ENCODE data around the gene ST3GAL4. TPM values are rescaled to one million over a fixed set of nuclear protein-coding genes. Genes with fewer than 3 reads are reported as not detected.
"Not testable (repeated sequence)": the region's sequence is repeated elsewhere in the genome, so short reads cannot be mapped to it uniquely, and the experiment has no call there.

ST3GAL4 gene, protein sequence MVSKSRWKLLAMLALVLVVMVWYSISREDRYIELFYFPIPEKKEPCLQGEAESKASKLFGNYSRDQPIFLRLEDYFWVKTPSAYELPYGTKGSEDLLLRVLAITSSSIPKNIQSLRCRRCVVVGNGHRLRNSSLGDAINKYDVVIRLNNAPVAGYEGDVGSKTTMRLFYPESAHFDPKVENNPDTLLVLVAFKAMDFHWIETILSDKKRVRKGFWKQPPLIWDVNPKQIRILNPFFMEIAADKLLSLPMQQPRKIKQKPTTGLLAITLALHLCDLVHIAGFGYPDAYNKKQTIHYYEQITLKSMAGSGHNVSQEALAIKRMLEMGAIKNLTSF
- total RNA-seq = 10 to 100 TPM; 11.8 to 53.3 (median 34.8) TPM

DNA sequence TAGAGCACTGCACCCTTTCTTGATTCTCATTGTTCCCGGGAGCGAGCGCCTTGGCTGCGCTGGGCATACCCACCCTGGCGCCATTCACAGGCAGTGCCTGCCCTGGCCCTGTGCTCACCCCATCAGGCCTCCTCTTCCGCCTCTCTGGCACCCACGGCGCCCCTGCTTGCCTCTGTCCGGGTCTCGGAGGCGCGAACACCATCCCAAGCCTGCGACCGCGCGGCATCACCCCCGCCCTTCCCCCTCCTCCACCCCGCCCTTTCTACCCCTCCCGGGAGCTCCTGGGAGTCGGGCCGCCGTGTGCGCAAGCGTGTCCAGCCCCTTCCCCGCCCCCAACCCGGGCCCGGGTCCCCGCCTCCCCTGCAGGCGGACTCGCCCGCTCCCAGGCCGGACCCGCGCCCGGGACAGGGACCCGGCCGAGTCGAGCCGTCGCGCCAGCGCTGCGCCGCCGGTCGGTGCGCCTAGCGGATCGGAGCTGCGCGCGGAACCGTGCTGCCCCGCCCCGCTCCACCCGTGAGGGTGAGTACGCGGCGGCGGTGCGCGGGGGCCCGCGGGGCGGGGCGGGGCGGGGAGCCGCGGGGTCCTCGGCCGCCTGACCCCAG, at the start of gene ST3GAL4:
TSS of gene ST3GAL4 (plus strand) at position 363 of the 602 bp plus-strand sequence. CDS start 50,470 bp downstream, outside the sequence.
- peak in 1 of 2 donors; percentile 53 for TF ChIP-seq POLR2A (IDR thresholded peaks at IDR 0.05)
- TF ChIP-seq, protein P1, sequence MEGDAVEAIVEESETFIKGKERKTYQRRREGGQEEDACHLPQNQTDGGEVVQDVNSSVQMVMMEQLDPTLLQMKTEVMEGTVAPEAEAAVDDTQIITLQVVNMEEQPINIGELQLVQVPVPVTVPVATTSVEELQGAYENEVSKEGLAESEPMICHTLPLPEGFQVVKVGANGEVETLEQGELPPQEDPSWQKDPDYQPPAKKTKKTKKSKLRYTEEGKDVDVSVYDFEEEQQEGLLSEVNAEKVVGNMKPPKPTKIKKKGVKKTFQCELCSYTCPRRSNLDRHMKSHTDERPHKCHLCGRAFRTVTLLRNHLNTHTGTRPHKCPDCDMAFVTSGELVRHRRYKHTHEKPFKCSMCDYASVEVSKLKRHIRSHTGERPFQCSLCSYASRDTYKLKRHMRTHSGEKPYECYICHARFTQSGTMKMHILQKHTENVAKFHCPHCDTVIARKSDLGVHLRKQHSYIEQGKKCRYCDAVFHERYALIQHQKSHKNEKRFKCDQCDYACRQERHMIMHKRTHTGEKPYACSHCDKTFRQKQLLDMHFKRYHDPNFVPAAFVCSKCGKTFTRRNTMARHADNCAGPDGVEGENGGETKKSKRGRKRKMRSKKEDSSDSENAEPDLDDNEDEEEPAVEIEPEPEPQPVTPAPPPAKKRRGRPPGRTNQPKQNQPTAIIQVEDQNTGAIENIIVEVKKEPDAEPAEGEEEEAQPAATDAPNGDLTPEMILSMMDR (IDR thresholded peaks at IDR 0.05) = no peak
- peak; percentile 76 to 85 for DNase-seq
- peaks cover 0 to 6% of the 10 kb centered on the region in 2 donors for H3K4me1 ChIP-seq
- H3K36me3 ChIP-seq = no peaks in the 10 kb centered on the region
- H3K9me3 ChIP-seq = no peaks in the 10 kb centered on the region
- H3K4me3 ChIP-seq = peak within 1 kb of the TSS; percentile 48 to 66
- no peaks in the 10 kb centered on the region for H3K27me3 ChIP-seq
- H3K27ac ChIP-seq = peak within 1 kb of the TSS; percentile 73 to 83
- intact Hi-C loops (cut with DNase I; ENCODE audit: low total_unique reads) = no loop called here

DNA sequence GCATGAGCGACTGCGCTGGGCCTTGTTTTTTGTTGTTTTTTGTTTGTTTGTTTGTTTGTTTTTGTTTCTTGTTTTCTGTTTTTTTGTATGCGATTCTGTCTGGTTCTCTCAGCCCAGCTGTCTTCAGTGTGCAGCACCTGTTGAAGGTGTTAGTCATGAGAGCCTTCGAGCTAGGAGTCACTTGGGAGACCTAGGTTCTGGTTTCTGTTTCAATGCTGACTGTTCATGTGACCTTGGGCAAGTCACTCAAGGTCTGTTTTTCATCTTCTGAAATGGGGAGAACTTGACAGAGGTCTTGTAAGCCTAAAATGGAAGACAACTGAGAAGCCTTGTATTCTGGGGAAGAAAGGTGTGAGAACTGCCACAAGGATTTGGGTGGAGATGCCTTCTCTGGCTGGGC, 49.8 kb upstream of the ST3GAL4 start:
- intact Hi-C loops (cut with DNase I; ENCODE audit: low total_unique reads) = no loop called here
- TF ChIP-seq POLR2A (IDR thresholded peaks at IDR 0.05) = no peak
- TF ChIP-seq, protein P1 (IDR thresholded peaks at IDR 0.05) = no peak
- Histone ChIP-seq H3K36me3 (no peaks in the 10 kb centered on the region), H3K4me1 (no peaks in the 10 kb centered on the region), H3K27me3 (no peaks in the 10 kb centered on the region), H3K9me3 (no peaks in the 10 kb centered on the region), H3K4me3 (no peak overlapping the region), H3K27ac (no peak overlapping the region)
- DNase-seq = no peak

DNA sequence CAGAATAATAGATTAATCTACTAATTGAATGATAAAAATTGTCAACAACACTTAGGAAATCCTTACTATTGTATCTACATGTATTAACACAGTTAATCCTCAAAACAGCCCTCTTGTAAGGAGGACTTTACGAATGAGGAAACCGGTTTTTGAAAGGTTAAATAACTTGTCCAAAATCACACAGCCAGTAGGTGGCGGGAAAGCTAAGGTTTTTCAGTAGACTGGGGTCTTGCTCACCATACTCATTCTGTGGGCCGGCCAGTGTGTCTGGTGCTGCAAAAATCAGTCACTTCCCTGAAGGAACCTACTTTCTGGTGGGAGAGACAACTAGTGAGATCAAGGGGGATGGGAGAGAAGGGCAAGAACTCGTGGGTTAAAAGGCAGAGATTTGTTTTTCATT, 47.8 kb upstream of the ST3GAL4 start:
- no peak overlapping the region for H3K27ac ChIP-seq
- H3K27me3 ChIP-seq = no peaks in the 10 kb centered on the region
- no peak for DNase-seq
- H3K9me3 ChIP-seq = no peaks in the 10 kb centered on the region
- H3K36me3 ChIP-seq = no peaks in the 10 kb centered on the region
- no peak for TF ChIP-seq POLR2A (IDR thresholded peaks at IDR 0.05)
- TF ChIP-seq, protein P1 (IDR thresholded peaks at IDR 0.05) = no peak
- no peak overlapping the region for H3K4me3 ChIP-seq
- intact Hi-C loops (cut with DNase I; ENCODE audit: low total_unique reads) = no loop called here
- no peaks in the 10 kb centered on the region for H3K4me1 ChIP-seq

DNA sequence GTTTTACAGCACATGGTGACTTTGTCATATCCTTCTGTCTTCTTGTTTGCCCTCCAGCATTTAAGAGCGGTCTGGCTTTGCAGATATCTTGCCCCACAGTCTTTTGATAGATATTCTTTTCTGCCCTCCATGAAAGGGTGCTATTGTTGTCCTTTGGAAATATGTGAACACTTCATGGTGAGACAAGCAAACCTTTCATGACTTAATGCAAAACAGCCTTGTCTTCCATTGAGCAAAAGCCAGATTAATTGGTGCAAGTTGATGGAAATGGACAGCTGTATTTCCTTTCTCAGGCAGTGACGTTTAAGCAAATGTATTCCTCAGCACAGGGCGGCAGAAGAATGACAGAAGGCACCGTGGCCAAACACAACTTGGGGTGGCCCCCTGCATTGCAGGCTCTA, 47.2 kb upstream of the ST3GAL4 start:
- TF ChIP-seq, protein P1 (IDR thresholded peaks at IDR 0.05) = no peak
- TF ChIP-seq POLR2A (IDR thresholded peaks at IDR 0.05) = no peak
- no peak overlapping the region for H3K4me3 ChIP-seq
- H3K4me1 ChIP-seq = no peaks in the 10 kb centered on the region
- H3K36me3 ChIP-seq = no peaks in the 10 kb centered on the region
- no peaks in the 10 kb centered on the region for H3K27me3 ChIP-seq
- H3K9me3 ChIP-seq = no peaks in the 10 kb centered on the region
- no peak for DNase-seq
- no peak overlapping the region for H3K27ac ChIP-seq
- intact Hi-C loops (cut with DNase I; ENCODE audit: low total_unique reads) = no loop called here

DNA sequence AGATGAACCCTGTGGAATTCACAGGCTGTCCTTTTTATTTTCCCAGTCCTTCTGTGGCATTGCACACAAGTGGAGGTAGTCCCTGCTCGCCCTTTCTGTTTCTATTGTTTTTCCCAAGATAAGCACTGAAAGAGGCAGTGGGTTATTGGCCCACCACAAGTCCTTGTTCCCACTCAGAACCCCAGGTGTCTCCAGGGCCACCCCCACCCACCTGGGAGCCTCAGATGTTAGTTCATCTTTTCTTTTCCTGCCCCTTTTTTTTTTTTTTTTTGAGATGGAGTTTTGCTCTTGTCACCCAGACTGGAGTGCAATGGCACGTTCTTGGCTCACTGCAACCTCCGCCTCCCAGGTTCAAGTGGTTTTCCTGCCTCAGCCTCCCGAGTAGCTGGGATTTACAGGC, 46.7 kb upstream of the ST3GAL4 start:
- intact Hi-C loops (cut with DNase I; ENCODE audit: low total_unique reads); H3K4me3 ChIP-seq; H3K36me3 ChIP-seq; H3K27ac ChIP-seq; H3K27me3 ChIP-seq; DNase-seq; H3K9me3 ChIP-seq; H3K4me1 ChIP-seq: not testable (repeated sequence)
